ENCODE results near the gene MUC5B.

MUC5B gene

GRCh38 chr11:1300569-1301187 lies 77.8 kb downstream of the MUC5B start:
- DNase-seq (ENCODE audit: low spot score), result peak; percentile 37

DNA sequence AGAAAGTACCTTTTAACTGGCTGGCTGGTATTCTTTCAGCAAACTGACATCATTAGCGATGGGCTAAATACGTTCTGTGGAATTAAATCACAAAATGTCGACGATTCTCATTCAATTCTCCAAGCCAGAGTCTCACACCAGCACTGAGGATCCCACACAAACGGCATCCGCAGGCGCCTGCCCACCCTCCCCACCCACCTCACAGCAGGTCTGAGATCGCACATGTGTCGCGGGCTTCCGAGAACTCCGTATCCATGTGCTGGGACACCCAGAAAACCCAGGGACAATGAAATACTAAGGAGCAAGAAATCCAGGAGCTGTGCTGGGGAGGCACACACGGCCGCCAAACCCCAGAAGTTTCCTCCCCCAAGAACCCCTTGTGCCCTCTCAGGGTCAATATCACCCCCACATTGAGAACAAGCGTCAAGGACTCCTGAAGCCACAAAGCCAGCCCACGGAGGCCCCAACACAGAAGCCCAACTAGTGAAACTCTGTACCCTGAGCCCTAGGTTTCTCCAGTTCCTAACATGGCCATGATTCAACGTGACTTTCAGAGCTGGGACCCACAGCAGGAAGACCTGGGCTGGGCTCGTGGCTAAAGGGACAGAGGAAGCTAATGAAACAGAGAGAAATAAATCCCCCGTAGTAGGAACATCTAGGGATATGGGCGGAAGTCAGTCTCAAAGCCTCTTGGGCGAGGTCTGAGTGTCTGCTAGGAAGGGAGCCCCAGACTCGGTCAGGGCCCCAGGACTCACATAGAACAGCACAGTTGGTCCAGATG lies 78.5 kb downstream of the MUC5B start:
- DNase-seq (ENCODE audit: low spot score), result peak; percentile 32

DNA sequence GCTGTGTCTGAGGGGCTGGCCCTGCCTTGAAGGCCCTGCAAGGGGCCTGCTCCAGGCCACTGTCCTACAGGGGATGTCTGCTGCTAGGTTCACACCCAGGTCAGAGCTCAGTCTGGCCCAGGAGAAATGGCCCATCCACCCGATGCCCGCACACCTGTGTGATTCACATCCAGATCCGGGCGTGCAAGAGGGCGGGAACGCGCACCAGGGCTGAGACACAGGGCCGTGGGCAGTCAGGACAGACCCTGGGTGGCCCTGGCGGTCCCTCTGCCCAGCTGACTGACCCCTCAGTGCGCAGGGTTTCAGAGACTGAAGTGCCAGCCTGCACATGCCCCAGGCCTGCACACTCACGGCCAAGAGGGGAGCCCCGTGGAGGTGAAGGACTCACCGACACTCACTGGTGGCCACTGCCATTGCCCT lies 79.2 kb downstream of the MUC5B start:
- peak; percentile 39 for DNase-seq (ENCODE audit: low spot score)

DNA sequence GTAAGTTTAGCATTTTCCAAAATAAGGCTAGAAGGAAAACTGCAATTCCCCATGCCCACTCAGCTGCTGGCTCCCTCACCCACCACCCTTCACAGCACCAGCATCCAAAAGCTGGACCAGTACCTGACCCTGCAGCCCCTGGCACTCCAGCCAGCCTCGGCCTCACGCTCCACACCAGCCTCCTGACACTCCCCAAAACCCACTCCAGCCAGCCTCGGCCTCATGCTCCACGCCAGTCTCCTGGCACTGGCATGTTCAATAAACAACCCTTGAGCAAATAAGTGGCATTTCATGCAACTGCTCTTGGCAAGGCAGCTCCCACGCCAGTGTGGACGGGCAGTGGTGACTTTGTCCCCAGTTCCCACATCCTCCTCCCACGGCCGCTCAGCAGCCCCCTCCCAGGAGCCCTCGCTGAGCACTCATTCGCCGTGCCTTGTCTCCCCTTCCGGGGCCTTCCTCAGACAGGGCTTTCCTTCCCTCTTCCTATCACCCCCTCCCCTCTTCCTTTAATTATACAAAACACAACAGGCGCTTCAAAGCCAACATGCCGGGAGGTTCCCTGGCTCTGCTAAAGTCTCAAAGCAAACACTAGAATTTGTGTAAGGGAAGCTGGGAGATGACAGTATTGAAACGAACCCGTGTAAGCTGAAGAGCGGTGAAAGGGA lies 79.7 kb downstream of the MUC5B start:
- DNase-seq (ENCODE audit: low spot score), result peak; percentile 38

DNA sequence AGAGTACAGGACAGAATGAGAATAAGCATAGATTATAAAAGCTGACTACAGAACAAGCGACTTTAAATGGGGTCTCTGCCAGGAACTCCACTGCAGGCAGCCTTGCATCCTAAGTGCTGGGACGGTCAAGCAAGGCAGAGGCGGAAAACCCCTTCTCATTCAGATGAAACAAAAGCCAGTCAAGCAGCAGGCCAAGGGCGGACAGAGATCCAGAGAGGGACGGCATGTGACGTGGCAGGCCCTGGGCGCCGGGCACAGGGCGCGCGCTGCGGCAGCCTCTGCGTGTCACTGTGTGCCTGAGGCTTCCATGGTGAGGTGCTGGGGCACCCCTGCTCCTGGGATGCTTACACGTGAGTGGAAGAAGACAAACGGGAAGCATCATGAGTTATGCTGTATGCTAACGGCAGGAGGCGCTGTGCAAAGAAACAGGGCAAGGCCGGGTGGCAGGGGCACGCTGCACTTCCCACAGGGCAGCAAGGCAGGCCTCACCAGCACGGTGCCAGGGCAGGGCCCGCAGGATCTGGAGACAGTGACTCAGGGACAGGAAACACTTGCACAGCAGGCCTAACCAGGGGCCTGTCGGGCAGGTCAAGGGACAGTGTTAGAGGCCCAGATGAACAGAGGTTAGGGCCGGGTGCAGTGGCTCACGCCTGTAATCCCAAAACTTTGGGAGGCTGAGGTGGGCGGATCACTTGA lies 80.4 kb downstream of the MUC5B start:
- peak; percentile 58 for DNase-seq (ENCODE audit: low spot score)

DNA sequence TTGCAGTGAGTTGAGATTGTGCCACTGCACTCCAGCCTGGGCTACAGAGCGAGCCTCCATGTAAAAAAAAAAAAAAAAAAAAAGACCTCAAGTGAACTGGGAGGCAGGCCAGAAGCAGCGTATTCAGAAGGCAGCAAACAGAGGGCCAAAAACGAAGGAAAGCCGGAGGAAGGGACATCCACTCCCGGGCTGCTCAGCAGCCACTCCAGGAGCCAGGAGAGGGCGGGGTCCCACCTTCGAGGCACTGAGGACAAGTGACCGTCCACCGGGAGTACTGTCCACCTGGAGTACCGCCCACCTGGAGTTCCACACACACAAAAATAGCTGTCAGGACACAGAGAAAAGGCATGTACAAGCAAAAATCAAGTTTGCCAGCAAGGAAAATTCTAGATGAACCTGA lies 81.1 kb downstream of the MUC5B start:
- DNase-seq (ENCODE audit: low spot score), result peak; percentile 33

DNA sequence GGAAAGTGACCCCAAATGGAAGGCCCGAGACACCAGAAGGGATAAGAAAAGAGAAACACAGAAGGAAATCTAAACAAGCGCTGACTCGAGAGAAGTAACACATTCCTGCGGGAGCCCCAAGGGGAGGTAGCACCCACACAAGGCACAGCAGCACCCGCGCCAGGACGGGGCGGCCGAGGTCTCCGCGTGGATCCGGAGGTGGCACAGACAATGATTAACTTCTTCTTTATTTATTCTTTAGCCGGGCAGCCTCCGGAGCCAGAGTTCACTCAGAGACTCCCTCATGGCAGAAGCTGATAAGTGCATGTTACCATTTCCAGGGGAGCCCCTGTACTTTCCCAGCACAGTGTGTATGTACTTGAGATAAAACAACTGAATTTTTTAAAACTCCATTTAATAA lies 81.5 kb downstream of the MUC5B start:
- DNase-seq (ENCODE audit: low spot score), result peak; percentile 27

DNA sequence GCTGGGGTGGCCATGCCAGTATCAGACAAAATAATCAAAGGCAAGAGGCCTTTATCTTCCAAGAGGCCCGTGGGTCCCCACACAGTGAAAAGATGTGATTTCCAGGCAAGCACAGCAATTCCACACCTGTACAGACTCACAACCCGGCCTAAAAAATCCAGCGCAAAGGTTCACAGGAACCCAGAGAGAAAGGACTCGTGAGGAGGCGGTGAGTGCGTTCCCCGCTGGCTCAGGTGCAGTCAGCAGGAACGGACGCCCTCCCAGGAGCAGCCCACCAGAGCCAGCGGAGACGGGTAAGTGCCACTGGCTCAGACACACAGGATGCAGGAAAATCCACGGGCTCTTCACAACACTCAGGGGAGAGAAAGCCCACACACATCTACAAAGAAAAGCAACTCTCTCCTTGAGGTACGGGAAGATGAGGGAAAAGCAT lies 82.2 kb downstream of the MUC5B start:
- peak; percentile 31 for DNase-seq (ENCODE audit: low spot score)

DNA sequence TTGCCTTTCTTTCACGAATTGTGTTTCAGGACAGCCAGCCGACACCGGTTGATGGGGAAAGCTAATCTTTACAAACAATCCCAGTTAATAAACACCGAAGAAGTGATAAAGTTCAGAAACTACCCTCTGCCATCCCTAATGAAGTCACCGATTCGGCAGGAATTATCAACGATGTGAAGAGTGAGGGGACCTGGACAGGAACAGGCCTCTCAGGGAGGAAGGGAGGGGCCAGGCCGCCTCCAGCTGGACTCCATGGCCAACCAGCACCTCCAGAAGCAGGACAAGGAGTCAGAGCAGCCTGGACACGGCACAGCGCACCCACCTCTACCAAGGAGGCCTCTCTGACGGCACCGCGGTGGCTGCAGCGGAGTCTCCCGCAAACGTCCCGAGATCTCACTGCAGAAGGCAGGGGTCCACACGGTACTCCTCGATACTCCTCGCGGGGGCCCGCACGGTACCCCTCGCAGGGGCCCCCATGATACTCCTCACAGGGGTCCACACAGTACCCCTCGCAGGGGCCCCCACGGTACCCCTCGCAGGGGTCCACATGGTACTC lies 82.7 kb downstream of the MUC5B start:
- peak; percentile 41 for DNase-seq (ENCODE audit: low spot score)

DNA sequence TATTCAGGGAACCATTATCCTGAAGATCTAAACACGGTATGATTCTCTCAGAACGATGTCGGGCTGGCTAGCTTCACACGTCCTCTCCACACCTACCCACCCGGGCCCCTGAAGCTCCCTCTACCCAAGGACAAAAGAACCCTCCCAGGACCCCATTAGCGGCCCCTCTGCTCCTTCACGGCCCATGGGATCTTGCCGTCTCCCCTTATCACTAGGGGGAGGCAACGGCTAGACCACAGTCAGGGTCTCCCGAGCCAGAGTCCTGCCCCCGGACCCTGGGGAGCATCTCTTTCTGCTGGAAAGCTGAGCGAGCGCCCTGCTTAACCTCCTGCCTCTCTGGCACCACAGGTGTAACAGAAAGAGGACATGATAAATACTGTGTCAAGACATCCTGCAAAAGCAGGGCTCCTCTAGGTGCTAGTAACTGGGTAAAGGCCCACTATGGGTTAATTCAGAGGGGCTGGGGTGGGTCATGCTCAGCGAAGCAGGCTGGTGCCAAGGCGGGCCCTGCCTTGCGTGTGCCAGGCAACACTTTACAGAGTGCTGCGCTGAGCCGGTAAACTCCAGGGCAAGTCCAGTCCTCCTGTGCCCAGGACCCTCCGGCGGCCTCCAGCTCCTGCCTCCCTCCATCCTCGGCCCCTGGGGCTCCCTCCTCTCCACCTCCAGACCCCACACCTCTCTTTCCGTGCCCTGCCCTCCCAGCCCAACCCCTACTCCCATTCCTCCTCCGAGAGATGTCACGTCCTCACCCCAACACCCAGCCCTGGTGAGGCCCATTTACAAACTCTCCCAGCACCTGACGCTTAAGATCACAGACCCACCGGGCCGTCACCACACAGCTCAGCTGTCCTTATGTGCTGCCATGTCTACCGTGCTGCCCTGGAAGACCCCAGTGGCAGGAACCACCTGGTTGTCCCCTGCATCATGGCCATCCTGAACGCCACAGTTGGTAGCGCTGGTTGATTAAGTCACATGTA lies 83.6 kb downstream of the MUC5B start:
- peak; percentile 37 for DNase-seq (ENCODE audit: low spot score)

DNA sequence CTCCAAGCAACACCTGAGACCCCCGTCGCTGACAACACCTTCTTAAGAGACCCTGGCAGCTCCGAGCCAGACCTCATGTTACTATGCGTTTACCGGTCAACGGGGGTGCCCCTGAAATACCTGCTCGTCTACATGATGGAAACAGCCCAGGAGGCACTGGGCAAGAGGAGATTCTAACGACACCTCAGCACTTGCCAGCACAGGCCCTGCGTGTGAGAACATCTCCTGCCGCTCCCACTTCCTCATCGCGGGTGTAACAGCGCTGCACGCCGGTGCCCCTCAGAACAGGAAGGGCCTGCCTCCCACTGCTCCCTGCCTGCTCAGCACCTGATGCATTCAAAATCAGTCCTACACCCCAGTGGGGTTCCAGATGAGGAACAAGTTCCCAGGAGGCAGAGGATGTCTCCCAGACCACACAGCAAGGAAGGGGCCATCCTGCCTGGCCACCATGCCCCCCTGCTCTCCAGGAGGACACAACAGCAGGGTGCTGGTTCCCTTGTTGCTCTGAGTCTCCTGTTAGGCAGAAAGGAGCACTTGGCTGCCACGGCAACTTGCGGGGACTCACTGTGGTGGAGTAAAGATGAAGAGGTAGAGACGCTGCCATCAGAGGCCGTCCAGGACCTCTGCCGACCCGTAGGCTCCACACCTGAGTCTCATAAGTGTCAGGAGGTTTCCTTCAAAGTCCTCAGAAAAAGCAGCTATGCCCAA lies 84.5 kb downstream of the MUC5B start:
- peak; percentile 41 for DNase-seq (ENCODE audit: low spot score)

GRCh38 chr11:1307998-1308742 lies 85.3 kb downstream of the MUC5B start:
- peak; percentile 37 for DNase-seq (ENCODE audit: low spot score)

GRCh38 chr11:1308743-1309497 lies 86.1 kb downstream of the MUC5B start:
- DNase-seq (ENCODE audit: low spot score), result no peak

DNA sequence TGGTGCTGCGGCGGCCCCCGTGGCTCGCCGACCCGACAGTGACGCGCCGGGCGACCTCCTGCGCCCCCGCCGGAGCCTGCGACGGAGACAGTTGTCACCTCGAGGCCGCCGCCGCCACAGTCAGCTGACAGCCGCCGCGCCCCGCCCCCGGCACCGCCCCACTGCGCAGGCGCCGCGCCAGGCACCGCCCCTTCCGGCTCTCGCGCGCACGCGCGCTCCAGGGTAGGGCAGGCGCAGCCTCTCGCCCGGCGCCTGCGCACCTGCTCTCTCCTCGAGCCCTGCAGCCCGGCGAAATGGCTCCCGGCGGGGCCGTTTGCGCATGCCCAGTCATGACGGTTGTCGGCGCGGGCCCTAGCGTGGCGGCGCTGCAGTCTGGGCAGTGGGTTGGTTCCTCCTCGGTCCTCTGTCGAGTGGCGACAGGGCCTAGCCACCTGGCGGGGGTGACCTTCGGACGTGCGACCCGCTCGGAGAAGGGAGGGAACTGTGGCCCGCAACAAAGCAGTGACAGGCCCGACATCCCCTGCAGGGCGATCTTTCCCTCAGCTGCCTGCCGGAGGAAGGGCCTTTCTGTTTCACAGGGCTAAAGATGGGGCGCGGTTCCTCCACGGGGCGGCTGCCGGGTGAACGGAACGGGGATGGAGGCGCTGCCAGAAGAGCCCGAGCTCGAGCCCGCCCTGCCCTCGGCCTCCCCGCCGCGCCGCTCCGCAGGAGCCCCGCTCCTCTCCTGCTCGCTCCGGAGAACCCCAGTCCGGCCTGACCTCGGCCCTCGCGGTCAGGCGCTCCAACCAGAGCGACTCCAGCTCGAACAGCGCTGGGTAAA lies 86.8 kb downstream of the MUC5B start, which contains the start of gene TOLLIP:
Gene TOLLIP (minus strand): TSS at position 135 of the 820 bp plus-strand sequence. CDS start 134 bp downstream, at position 1.
- DNase-seq (ENCODE audit: low spot score), result peak; percentile 99

GRCh38 chr11:1310318-1310687 lies 87.4 kb downstream of the MUC5B start:
- peak; percentile 50 for DNase-seq (ENCODE audit: low spot score)

- no peak for DNase-seq (ENCODE audit: low spot score)
These were observed 88.1 kb downstream of the MUC5B start for GRCh38 chr11:1310772-1311468.
